Measurements from ENCODE around the gene TOMM5. TPM values are rescaled to one million over a fixed set of nuclear protein-coding genes. Genes with fewer than 3 reads are reported as not detected.

TOMM5 gene
- total and polyA plus RNA-seq, 2 experiments from 2014 or later: 63.3 to 264 TPM

- no peak overlapping the region for H3K27ac ChIP-seq
- H3K9me3 ChIP-seq (ENCODE audit: low read depth): no peaks in the 10 kb centered on the region
- no peaks in the 10 kb centered on the region for H3K36me3 ChIP-seq
- no peaks in the 10 kb centered on the region for H3K4me1 ChIP-seq (ENCODE audit: low read depth)
- H3K27me3 ChIP-seq: no peaks in the 10 kb centered on the region
- no peak overlapping the region for H3K4me3 ChIP-seq
- no peak for DNase-seq (ENCODE audit: low read depth in 1 of 2, low spot score in 1 of 2)
- TF ChIP-seq, protein P1, sequence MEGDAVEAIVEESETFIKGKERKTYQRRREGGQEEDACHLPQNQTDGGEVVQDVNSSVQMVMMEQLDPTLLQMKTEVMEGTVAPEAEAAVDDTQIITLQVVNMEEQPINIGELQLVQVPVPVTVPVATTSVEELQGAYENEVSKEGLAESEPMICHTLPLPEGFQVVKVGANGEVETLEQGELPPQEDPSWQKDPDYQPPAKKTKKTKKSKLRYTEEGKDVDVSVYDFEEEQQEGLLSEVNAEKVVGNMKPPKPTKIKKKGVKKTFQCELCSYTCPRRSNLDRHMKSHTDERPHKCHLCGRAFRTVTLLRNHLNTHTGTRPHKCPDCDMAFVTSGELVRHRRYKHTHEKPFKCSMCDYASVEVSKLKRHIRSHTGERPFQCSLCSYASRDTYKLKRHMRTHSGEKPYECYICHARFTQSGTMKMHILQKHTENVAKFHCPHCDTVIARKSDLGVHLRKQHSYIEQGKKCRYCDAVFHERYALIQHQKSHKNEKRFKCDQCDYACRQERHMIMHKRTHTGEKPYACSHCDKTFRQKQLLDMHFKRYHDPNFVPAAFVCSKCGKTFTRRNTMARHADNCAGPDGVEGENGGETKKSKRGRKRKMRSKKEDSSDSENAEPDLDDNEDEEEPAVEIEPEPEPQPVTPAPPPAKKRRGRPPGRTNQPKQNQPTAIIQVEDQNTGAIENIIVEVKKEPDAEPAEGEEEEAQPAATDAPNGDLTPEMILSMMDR (IDR thresholded peaks at IDR 0.05; ENCODE audit: low read depth, low read length): no peak
Measured at GRCh38 chr9:37566716-37567115, 25.7 kb downstream of the TOMM5 start.

DNA sequence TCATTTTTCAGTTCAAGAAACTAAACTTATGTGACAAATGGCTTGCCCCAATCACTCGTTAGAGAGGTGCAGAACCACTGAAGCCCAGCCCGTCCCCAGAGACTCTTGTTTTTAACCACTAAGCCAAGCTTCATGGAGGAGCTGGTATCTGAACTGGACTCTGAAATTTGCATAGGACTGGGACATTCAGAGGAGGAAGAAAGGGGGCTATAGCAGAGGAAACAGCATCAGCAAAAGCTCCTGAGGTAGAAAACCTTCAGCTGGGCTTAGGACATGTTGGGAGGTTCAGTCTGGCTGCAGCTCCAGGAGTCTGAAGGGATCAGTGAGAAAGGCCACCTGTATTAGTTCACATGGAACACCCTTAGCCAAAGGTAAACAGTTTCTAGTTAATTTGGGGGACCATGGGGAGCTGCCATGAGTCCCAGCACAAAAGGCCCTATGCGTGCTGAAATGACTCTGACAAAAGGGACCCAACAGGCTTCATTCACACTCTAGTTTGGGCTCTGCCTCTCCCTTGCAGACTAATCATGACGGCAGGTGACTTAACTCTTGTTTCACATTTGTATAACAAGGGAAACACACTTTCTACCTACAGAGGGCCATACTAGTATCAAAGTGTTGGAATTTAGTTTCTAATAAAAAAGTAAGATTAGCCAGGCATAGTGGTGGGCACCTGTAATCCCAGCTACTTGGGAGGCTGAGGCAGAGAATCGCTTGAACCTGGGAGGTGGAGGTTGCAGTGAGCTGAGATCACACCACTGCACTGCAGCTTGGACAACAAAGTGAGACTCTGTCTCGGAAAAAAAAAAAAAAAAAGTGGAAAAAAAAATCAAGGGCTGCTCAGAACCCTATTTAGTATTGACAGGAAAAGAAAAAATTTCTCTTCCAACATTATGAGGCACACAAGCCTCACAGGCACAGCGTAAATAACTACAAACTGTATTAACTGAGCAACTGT is 26.5 kb downstream of the TOMM5 start:
- H3K27me3 ChIP-seq: no peaks in the 10 kb centered on the region
- no peak for DNase-seq (ENCODE audit: low read depth in 1 of 2, low spot score in 1 of 2)
- H3K27ac ChIP-seq: no peak overlapping the region
- H3K9me3 ChIP-seq (ENCODE audit: low read depth): no peaks in the 10 kb centered on the region
- no peak overlapping the region for H3K4me3 ChIP-seq
- no peaks in the 10 kb centered on the region for H3K4me1 ChIP-seq (ENCODE audit: low read depth)
- TF ChIP-seq, protein P1 (IDR thresholded peaks at IDR 0.05; ENCODE audit: low read depth, low read length): no peak
- H3K36me3 ChIP-seq: no peaks in the 10 kb centered on the region

- no peaks in the 10 kb centered on the region for H3K9me3 ChIP-seq (ENCODE audit: low read depth)
- TF ChIP-seq, protein P1 (IDR thresholded peaks at IDR 0.05; ENCODE audit: low read depth, low read length): no peak
- no peak overlapping the region for H3K4me3 ChIP-seq
- H3K27ac ChIP-seq: no peak overlapping the region
- H3K36me3 ChIP-seq: no peaks in the 10 kb centered on the region
- no peaks in the 10 kb centered on the region for H3K27me3 ChIP-seq
- no peaks in the 10 kb centered on the region for H3K4me1 ChIP-seq (ENCODE audit: low read depth)
- DNase-seq (ENCODE audit: low read depth in 1 of 2, low spot score in 1 of 2): no peak
Measured at GRCh38 chr9:37564916-37565315, 27.5 kb downstream of the TOMM5 start.

GRCh38 chr9:37563806-37564513 is 28.4 kb downstream of the TOMM5 start:
- Histone ChIP-seq H3K4me3 (no peak overlapping the region), H3K9me3 (ENCODE audit: low read depth) (no peaks in the 10 kb centered on the region), H3K27me3 (no peaks in the 10 kb centered on the region), H3K36me3 (no peaks in the 10 kb centered on the region), H3K27ac (no peak overlapping the region), H3K4me1 (ENCODE audit: low read depth) (no peaks in the 10 kb centered on the region)
- no peak for DNase-seq (ENCODE audit: low read depth in 1 of 2, low spot score in 1 of 2)
- TF ChIP-seq, protein P1 (IDR thresholded peaks at IDR 0.05; ENCODE audit: low read depth, low read length): no peak

DNA sequence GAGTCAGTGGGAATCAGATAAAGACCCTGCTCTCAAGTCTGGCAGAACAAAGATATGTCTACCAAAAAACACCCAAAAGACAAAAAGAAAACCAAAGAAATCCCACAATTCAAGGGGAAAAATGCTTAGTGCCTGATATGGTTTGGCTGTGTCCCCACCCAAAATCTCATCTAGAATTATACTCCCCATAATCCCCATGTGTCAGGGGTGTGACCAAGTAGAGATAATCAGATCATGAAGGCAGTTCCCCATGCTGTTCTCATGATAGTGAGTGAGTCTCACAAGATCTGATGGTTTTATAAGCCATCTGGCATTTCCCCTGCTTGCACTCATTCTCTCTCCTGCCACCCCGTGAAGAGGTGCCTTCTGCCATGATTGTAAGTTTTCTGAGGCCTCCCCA is 29.6 kb downstream of the TOMM5 start:
- no peak overlapping the region for H3K4me3 ChIP-seq

More for the DNA sequence above, 29.6 kb downstream of the TOMM5 start:
- DNase-seq (ENCODE audit: low read depth in 1 of 2, low spot score in 1 of 2): no peak
- Histone ChIP-seq H3K27ac (no peak overlapping the region), H3K36me3 (no peaks in the 10 kb centered on the region), H3K9me3 (ENCODE audit: low read depth) (no peaks in the 10 kb centered on the region), H3K27me3 (no peaks in the 10 kb centered on the region), H3K4me1 (ENCODE audit: low read depth) (no peaks in the 10 kb centered on the region)
- TF ChIP-seq, protein P1 (IDR thresholded peaks at IDR 0.05; ENCODE audit: low read depth, low read length): no peak
